ENCODE measurements around the gene ENGASE. TPM values are rescaled to one million over a fixed set of nuclear protein-coding genes. Genes with fewer than 3 reads are reported as not detected.

The ENGASE gene
- total and polyA plus RNA-seq, 2 donors (not counting 1 experiment from before 2014, with no cell fraction given) = 3.6 to 14.9 TPM

- Histone ChIP-seq H3K4me1 (ENCODE audit: control insufficient read depth, extremely low read depth, insufficient read depth, low read length) (no peaks in the 10 kb centered on the region), H3K4me3 (replicated peaks in 1 of 4; ENCODE audit: control extremely low read depth in 1 of 4, insufficient read depth in 1 of 4, low read depth in 3 of 4, low read length in 4 of 4) (no peak overlapping the region), H4K20me1 (ENCODE audit: control insufficient read depth, extremely low read depth, insufficient read depth, low read length) (no peaks in the 10 kb centered on the region), H3K4me2 (ENCODE audit: extremely low read depth, insufficient read depth, low read length) (no peak overlapping the region), H3K36me3 (ENCODE audit: control insufficient read depth, insufficient read depth, low read length) (no peaks in the 10 kb centered on the region), H3K9me3 (ENCODE audit: control insufficient read depth, insufficient read depth, low read depth, low read length) (no peaks in the 10 kb centered on the region), H3K9ac (ENCODE audit: insufficient read depth, low read length) (no peak overlapping the region), H3K27ac (ENCODE audit: insufficient read depth, low read length) (no peak overlapping the region), H3K79me2 (ENCODE audit: control insufficient read depth, insufficient read depth, low read length) (no peaks in the 10 kb centered on the region), H2AFZ (ENCODE audit: low read length) (no peak overlapping the region), H3K27me3 (ENCODE audit: control insufficient read depth, insufficient read depth, low read length) (no peaks in the 10 kb centered on the region)
- TF ChIP-seq EZH2 (IDR thresholded peaks at IDR 0.05; ENCODE audit: low read length, missing control alignments) (no peak), CTCF (conservative IDR thresholded peaks at IDR 0.05 in 1 of 2, IDR thresholded peaks at IDR 0.05 in 1 of 2; ENCODE audit: low read depth in 1 of 2, low read length in 2 of 2) (no peak)
- no peak for DNase-seq (ENCODE audit: low read depth in 2 of 2)
These were observed 3.4 kb upstream of the ENGASE start for GRCh38 chr17:79071161-79071740.

- Histone ChIP-seq H3K9me3 (ENCODE audit: control insufficient read depth, insufficient read depth, low read depth, low read length) (no peaks in the 10 kb centered on the region), H2AFZ (ENCODE audit: low read length) (no peak overlapping the region), H3K4me1 (ENCODE audit: control insufficient read depth, extremely low read depth, insufficient read depth, low read length) (no peaks in the 10 kb centered on the region), H3K79me2 (ENCODE audit: control insufficient read depth, insufficient read depth, low read length) (no peaks in the 10 kb centered on the region), H3K27me3 (ENCODE audit: control insufficient read depth, insufficient read depth, low read length) (no peaks in the 10 kb centered on the region), H3K27ac (ENCODE audit: insufficient read depth, low read length) (no peak overlapping the region), H3K36me3 (ENCODE audit: control insufficient read depth, insufficient read depth, low read length) (no peaks in the 10 kb centered on the region), H3K4me2 (ENCODE audit: extremely low read depth, insufficient read depth, low read length) (no peak overlapping the region), H4K20me1 (ENCODE audit: control insufficient read depth, extremely low read depth, insufficient read depth, low read length) (no peaks in the 10 kb centered on the region), H3K9ac (ENCODE audit: insufficient read depth, low read length) (no peak overlapping the region), H3K4me3 (replicated peaks in 1 of 4; ENCODE audit: control extremely low read depth in 1 of 4, insufficient read depth in 1 of 4, low read depth in 3 of 4, low read length in 4 of 4) (no peak overlapping the region)
- DNase-seq (ENCODE audit: low read depth in 2 of 2) = no peak
- no peak for TF ChIP-seq EZH2 (IDR thresholded peaks at IDR 0.05; ENCODE audit: low read length, missing control alignments)
- TF ChIP-seq CTCF (conservative IDR thresholded peaks at IDR 0.05 in 1 of 2, IDR thresholded peaks at IDR 0.05 in 1 of 2; ENCODE audit: low read depth in 1 of 2, low read length in 2 of 2) = no peak
These were observed 2.1 kb upstream of the ENGASE start for GRCh38 chr17:79072544-79072943.

- Histone ChIP-seq H3K27me3 (ENCODE audit: control insufficient read depth, insufficient read depth, low read length) (no peaks in the 10 kb centered on the region), H3K79me2 (ENCODE audit: control insufficient read depth, insufficient read depth, low read length) (no peaks in the 10 kb centered on the region), H3K9me3 (ENCODE audit: control insufficient read depth, insufficient read depth, low read depth, low read length) (no peaks in the 10 kb centered on the region), H2AFZ (ENCODE audit: low read length) (no peak overlapping the region), H3K36me3 (ENCODE audit: control insufficient read depth, insufficient read depth, low read length) (no peaks in the 10 kb centered on the region), H4K20me1 (ENCODE audit: control insufficient read depth, extremely low read depth, insufficient read depth, low read length) (no peaks in the 10 kb centered on the region), H3K4me2 (ENCODE audit: extremely low read depth, insufficient read depth, low read length) (no peak overlapping the region), H3K4me3 (replicated peaks in 1 of 4; ENCODE audit: control extremely low read depth in 1 of 4, insufficient read depth in 1 of 4, low read depth in 3 of 4, low read length in 4 of 4) (no peak overlapping the region), H3K4me1 (ENCODE audit: control insufficient read depth, extremely low read depth, insufficient read depth, low read length) (no peaks in the 10 kb centered on the region), H3K27ac (ENCODE audit: insufficient read depth, low read length) (no peak overlapping the region), H3K9ac (ENCODE audit: insufficient read depth, low read length) (no peak overlapping the region)
- no peak for DNase-seq (ENCODE audit: low read depth in 2 of 2)
- TF ChIP-seq EZH2 (IDR thresholded peaks at IDR 0.05; ENCODE audit: low read length, missing control alignments) = no peak
- no peak for TF ChIP-seq CTCF (conservative IDR thresholded peaks at IDR 0.05 in 1 of 2, IDR thresholded peaks at IDR 0.05 in 1 of 2; ENCODE audit: low read depth in 1 of 2, low read length in 2 of 2)
These were observed 1.5 kb upstream of the ENGASE start for GRCh38 chr17:79073016-79073705.
